Iris pigment epithelial cell (primary cell): ENCODE data around the gene CHD5.
A peak's percentile ranks its signal among the peaks of the same experiment; 100 is the strongest.

Experiments
- DNase-seq: peaks from one replicate; pipeline ENCODE4 v3.0.0-alpha.2; 2011; ENCODE audit warnings: low read depth

The CHD5 gene

DNA sequence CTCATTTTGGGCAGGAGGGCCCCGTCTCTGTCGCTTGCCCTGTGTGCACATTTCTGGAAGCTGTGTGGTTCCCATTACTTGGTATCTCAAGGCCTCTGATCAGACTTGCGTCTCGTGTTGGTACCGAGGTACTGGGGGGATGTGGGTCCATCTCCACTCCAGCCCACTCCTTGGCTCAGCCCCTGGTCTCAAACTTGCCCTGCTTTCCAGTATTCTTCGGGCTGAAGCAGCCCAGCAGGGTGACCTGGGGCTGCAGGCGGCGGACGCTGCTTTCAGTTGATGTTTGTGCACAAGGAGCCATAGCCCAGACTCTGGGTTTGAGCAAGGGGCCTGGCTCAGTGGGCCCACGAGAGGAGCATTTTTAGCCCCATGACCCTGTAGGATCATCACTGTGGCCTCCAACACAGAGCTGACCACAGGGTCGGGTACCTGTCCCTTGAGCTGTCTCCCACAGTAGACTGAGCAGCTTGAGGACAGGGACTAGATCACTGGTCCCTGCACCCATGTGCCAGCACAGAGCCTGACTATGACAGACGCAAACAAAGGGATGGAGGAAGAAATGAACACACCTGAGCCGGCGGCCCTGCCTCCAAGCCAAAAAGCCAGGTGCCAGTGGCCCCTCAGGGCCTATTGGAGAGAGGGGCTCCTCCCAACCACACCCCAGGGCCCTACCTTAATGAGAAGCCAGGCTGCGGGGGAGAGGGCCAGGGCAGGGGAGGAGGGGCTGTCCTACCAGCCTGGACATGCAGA, 46.8 kb downstream of the CHD5 start:
- no peak for DNase-seq

DNA sequence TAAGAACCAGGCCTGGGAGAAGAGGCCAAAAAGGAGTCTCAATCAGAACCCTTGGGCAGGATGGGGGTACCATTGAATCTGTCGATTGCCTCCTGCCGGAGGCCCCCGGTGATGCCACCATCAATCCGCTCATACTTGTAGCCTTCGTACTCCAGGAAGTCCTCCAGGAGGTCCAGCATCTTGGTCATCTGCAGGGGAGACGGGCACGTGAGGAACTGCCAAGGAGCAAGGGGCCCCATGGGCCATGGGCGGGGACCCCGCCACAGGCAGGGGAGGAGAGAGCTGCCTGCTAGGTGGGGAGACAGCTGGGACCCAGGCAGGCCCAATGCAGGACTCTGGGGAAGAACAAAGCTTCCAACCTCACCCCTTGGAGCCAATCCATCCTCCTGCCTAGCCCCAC, 48.6 kb downstream of the CHD5 start:
- DNase-seq, result no peak

GRCh38 chr1:6130596-6130995, 49.5 kb downstream of the CHD5 start:
- DNase-seq, result no peak

GRCh38 chr1:6130036-6130435, 50.1 kb downstream of the CHD5 start:
- DNase-seq, result no peak

GRCh38 chr1:6129313-6129712, 50.8 kb downstream of the CHD5 start:
- DNase-seq, result no peak

GRCh38 chr1:6128276-6129081, 51.6 kb downstream of the CHD5 start:
- no peak for DNase-seq

DNA sequence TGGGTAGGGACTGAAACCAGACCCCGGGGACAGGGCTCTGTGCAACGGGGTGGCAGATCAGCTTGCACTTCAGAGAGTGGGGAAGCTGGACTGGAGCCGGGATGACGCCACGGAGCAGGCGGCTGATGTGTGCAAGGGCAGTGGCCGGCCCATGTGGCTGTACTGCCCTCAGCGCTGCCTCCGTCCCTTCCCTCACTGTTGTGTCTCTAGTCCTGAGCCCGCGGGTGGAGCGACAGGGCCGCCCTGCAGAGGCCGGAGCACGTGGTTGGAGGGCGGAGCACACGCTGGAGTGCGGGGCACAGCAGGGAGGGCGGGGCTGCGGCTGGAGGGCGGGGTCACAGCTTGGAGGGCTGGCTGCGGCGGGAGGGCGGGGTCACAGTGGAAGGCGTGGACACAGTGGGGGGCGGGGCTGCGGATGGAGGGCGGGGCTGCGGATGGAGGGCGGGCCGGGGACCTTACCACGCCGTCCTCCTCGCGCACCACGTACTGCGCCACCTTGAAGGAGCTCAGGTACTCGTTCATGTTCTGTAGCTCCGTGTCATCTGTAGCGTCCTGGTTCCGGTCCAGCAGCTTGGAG, 52.4 kb downstream of the CHD5 start:
- peak; percentile 58 for DNase-seq

DNA sequence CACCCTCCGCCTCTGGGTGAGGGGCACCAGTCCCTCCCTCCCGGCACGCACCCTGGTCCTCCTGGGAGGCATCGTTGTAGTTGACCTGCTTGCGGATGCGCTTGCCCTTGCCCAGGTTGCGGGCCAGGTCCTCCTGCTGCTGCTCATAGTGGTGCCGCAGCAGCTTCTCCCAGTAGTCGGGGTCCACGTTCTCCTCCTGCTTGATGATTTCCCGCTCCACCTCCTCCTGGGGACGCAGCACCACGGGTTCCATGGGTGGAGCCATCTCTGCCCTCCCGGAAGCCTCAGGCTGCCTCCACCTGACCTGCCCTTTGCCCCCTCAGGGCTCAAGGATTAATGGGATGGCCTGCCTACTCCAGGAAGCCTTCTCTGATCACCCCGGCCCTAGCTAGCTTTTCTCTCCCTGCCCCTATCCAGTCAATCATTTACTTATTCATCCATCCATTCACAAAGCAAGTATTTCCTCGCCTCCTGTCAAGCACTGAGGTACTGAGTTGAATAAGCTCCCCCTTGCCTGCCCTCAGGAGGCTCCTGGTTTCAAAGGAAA, 53.5 kb downstream of the CHD5 start:
- no peak for DNase-seq

GRCh38 chr1:6126028-6126427, 54.1 kb downstream of the CHD5 start:
- DNase-seq, result no peak

- no peak for DNase-seq
Measured at GRCh38 chr1:6125366-6125765, 54.8 kb downstream of the CHD5 start.

- no peak for DNase-seq
Measured at GRCh38 chr1:6124746-6125365, 55.3 kb downstream of the CHD5 start.

DNA sequence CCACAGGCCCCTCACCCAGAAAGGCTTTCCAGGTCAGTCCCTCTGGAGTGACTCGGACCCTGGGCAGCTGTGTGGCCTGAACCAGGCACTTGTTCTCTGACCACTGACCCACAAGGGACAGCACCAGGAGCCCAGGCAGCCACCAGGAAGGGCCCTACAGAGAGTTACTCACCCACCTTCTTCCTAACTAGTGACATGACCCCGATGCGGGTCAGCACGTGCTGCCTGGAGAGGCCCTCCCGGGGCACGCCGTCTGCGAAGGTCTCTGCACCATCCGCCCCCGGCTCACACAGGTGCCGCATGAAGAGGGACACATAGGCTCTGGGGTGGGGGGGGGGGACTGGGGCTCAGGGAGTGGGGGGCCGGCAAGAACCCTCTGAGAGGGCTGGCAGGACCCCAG, 55.8 kb downstream of the CHD5 start:
- no peak for DNase-seq

GRCh38 chr1:6123816-6124215, 56.3 kb downstream of the CHD5 start:
- DNase-seq, result no peak

DNA sequence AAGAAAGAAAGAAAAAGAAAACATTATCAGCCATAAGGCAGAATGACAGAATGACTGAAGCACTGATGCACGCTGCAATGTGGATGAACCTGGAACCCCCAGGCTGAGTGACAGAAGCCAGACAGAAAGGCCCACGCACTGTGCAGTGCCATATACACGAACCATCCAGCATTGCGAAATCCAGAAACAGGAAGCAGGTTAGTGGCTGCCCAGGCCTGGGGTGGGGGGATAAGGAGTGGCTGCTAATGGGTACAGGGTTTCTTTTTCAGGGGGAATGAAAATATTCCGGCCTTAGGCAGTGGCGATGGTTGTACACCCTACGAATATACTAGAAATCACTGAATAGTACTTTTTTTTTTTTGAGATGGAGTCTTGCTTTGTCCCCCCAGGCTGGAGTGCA, 57.0 kb downstream of the CHD5 start:
- no peak for DNase-seq

- no peak for DNase-seq
Measured at GRCh38 chr1:6121651-6122370, 58.3 kb downstream of the CHD5 start.

DNA sequence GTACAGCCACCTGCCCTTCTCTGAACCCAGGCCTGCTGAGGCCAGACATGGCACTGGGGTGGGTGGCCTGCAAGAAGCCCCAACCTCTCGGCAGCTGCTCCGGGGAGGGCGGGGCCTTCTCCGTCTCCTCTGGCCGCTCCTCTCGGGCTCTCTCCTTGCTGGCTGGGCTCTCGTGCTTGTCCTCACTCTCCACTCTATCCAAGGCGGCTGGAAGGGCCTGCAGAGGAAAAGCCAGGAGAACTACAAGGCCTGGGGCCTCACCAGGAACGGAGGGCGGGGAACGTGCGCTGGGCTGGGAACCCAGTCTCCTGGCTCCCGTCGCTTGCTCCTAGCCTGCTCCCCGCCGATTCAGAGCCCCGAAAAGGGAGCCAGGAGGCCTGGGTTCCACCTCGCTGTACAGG, 59.1 kb downstream of the CHD5 start:
- DNase-seq, result no peak

GRCh38 chr1:6118415-6118814, 61.7 kb downstream of the CHD5 start:
- peak; percentile 62 for DNase-seq

DNA sequence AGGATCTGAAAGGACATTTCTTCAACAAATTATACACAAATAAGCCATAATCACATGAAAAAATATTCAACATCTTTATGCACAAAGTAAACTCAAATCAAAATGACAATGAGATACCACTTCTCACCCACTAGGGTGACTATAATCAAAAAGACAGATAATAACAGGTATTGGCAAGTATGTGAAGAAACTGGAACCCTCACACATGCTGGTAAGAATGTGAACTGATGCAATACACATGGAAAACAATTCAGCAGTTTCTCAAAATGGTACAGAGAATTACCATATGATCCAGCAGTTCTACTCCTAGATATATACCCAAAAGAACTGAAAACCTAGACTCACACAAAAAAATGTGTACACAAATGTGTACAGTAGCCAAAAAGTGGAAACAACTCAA, 62.5 kb downstream of the CHD5 start:
- no peak for DNase-seq

GRCh38 chr1:6117064-6117463, 63.1 kb downstream of the CHD5 start:
- no peak for DNase-seq

DNA sequence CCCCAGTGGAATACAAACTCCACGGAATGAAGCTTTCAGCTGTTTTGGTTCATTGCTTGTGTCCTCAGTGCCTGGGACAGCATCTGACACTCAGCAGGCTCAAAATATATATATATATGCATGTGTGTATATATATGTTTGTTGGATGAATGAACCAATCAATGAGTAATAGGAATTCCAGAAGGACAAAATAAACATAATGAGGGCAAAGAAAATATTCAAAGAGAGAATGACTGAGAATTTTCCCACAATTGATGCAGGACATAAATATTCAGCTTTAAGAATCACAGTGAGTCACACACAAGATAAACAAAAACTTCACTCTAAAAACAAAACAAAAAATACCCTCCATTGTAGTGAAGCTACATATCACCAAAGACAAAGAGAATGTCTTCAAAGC, 64.0 kb downstream of the CHD5 start:
- DNase-seq, result peak; percentile 40

- DNase-seq, result no peak
Measured at GRCh38 chr1:6113745-6114144, 66.4 kb downstream of the CHD5 start.

- DNase-seq, result no peak
Measured at GRCh38 chr1:6113116-6113515, 67.0 kb downstream of the CHD5 start.
